Hematopoietic multipotent progenitor cell treated with erythropoietin and hydrocortisone succinate and interleukin-3 and kit ligand, for 6 days (in vitro differentiated cells): ENCODE measurements around the gene POC1B.

Experiments used
- DNase-seq: peaks from one replicate; pipeline ENCODE4 v3.0.0-alpha.2; 2015

Gene POC1B

GRCh38 chr12:89461649-89462612 is 63.9 kb downstream of the POC1B start:
- DNase-seq: peak; percentile 82

- DNase-seq: no peak
Observed at GRCh38 chr12:89461190-89461589, 64.7 kb downstream of the POC1B start.

- DNase-seq: peak; percentile 43
Observed at GRCh38 chr12:89459279-89459678, 66.6 kb downstream of the POC1B start.

GRCh38 chr12:89456565-89456964 is 69.3 kb downstream of the POC1B start:
- no peak for DNase-seq

- no peak for DNase-seq
Observed at GRCh38 chr12:89454080-89454848, 71.6 kb downstream of the POC1B start.

- DNase-seq: no peak
Observed at GRCh38 chr12:89453121-89453978, 72.5 kb downstream of the POC1B start.

- no peak for DNase-seq
Observed at GRCh38 chr12:89451841-89452251, 74.0 kb downstream of the POC1B start.

- no peak for DNase-seq
Observed at GRCh38 chr12:89450907-89451306, 74.9 kb downstream of the POC1B start.

- no peak for DNase-seq
Observed at GRCh38 chr12:89448951-89449371, 76.9 kb downstream of the POC1B start.

GRCh38 chr12:89448526-89448925 is 77.3 kb downstream of the POC1B start:
- no peak for DNase-seq

GRCh38 chr12:89439941-89440340 is 85.9 kb downstream of the POC1B start:
- DNase-seq: no peak

GRCh38 chr12:89437231-89437630 is 88.6 kb downstream of the POC1B start:
- DNase-seq: no peak

- no peak for DNase-seq
Observed at GRCh38 chr12:89436062-89436461, 89.8 kb downstream of the POC1B start.

- no peak for DNase-seq
Observed at GRCh38 chr12:89433634-89434033, 92.2 kb downstream of the POC1B start.

GRCh38 chr12:89432396-89432795 is 93.5 kb downstream of the POC1B start:
- no peak for DNase-seq

- no peak for DNase-seq
Observed at GRCh38 chr12:89429528-89429927, 96.3 kb downstream of the POC1B start.

- no peak for DNase-seq
Observed at GRCh38 chr12:89427508-89428156, 98.2 kb downstream of the POC1B start.

- no peak for DNase-seq
Observed at GRCh38 chr12:89424846-89425245, 101.0 kb downstream of the POC1B start.

- peak; percentile 18 for DNase-seq
Observed at GRCh38 chr12:89424389-89424788, 101.5 kb downstream of the POC1B start.

- no peak for DNase-seq
Observed at GRCh38 chr12:89421092-89421835, 104.6 kb downstream of the POC1B start.

GRCh38 chr12:89418228-89418910 is 107.5 kb downstream of the POC1B start:
- DNase-seq: no peak
